Keratinocyte (primary cell): ENCODE data around the gene MED27. TPM values are rescaled to one million over a fixed set of nuclear protein-coding genes. Genes with fewer than 3 reads are reported as not detected.

ENCODE experiments used
- DNase-seq: peaks from one replicate; pipeline ENCODE4 v3.0.0-alpha.2; 2011; ENCODE audit warnings: low read depth, missing footprints, low spot score
- FAIRE-seq: peaks from 2 replicates; lab custom pipeline; 2011; peaks lifted over from hg19 to GRCh38; lab: Jason Lieb, UNC
- H2AFZ ChIP-seq: 2 replicates; pipeline ENCODE4 v1.6.0; 2012; ENCODE audit warnings: low read length, control low read depth, inconsistent platforms; ENCODE audit not compliant: control insufficient read depth
- H3K27ac ChIP-seq: 2 replicates; pipeline ENCODE4 v1.5.1; 2011; ENCODE audit warnings: low read length; ENCODE audit not compliant: control insufficient read depth, insufficient read depth
- H3K27me3 ChIP-seq: 3 replicates; pipeline ENCODE4 v1.6.0; 2011; ENCODE audit warnings: low read length; ENCODE audit not compliant: control insufficient read depth, insufficient read depth; ENCODE audit errors: extremely low read depth
- H3K36me3 ChIP-seq, 2 experiments: 2 replicates in 1 of 2; 3 replicates in 1 of 2; pipeline ENCODE4 v1.5.1; 2011; ENCODE audit warnings: low read length in 2 of 2, mild to moderate bottlenecking in 1 of 2; ENCODE audit not compliant: control insufficient read depth in 2 of 2, insufficient read depth in 2 of 2; ENCODE audit errors: extremely low read depth in 1 of 2
- H3K4me1 ChIP-seq: 3 replicates; pipeline ENCODE4 v1.5.1; 2011; ENCODE audit warnings: low read length; ENCODE audit not compliant: control insufficient read depth, insufficient read depth; ENCODE audit errors: extremely low read depth
- H3K4me2 ChIP-seq: 3 replicates; pipeline ENCODE4 v1.6.0; 2011; ENCODE audit warnings: low read depth, low read length; ENCODE audit not compliant: control insufficient read depth, insufficient read depth; ENCODE audit errors: extremely low read depth
- H3K4me3 ChIP-seq, 3 experiments: fragments of 200-600 bp in 1 of 3; sonication (generic) in 1 of 3; 2 replicates in 2 of 3; 3 replicates in 1 of 3; pipeline ENCODE4 v1.5.1; 2011 to 2016; ENCODE audit warnings: low read length in 3 of 3, mild to moderate bottlenecking in 3 of 3, control low read depth in 2 of 3, inconsistent platforms in 1 of 3, low read depth in 1 of 3, mixed read lengths in 1 of 3, mixed run types in 1 of 3, moderate library complexity in 1 of 3; ENCODE audit not compliant: control insufficient read depth in 2 of 3, insufficient read depth in 2 of 3; ENCODE audit errors: extremely low read depth in 1 of 3
- H3K79me2 ChIP-seq: 2 replicates; pipeline ENCODE4 v1.6.0; 2012; ENCODE audit warnings: low read length; ENCODE audit not compliant: control insufficient read depth, insufficient read depth
- H3K9ac ChIP-seq: 3 replicates; pipeline ENCODE4 v1.6.0; 2011; ENCODE audit warnings: low read length; ENCODE audit not compliant: control insufficient read depth, insufficient read depth; ENCODE audit errors: extremely low read depth
- H3K9me1 ChIP-seq: 3 replicates; pipeline ENCODE4 v1.6.0; 2011; ENCODE audit warnings: low read length; ENCODE audit not compliant: control insufficient read depth, insufficient read depth; ENCODE audit errors: extremely low read depth
- H3K9me3 ChIP-seq: 2 replicates; pipeline ENCODE4 v1.5.1; 2012; ENCODE audit warnings: low read depth, low read length; ENCODE audit not compliant: control insufficient read depth
- H4K20me1 ChIP-seq: 3 replicates; pipeline ENCODE4 v1.6.0; 2011; ENCODE audit warnings: low read length; ENCODE audit not compliant: control insufficient read depth, insufficient read depth; ENCODE audit errors: extremely low read depth
- EZH2 ChIP-seq: IDR thresholded peaks from one replicate; pipeline ENCODE4 v1.6.1; 2012; ENCODE audit warnings: inconsistent platforms, mild to moderate bottlenecking, low read length, moderate library complexity
- dilution Hi-C: fragments of 300-500 bp; cut with MboI; formaldehyde crosslinking; loops from one replicate; pipeline ENCODE4 v1.7.0; 2020; ENCODE audit warnings: low sequenced_read_pairs; ENCODE audit not compliant: extremely low pct_ligation_motif_present
- polyA plus RNA-seq, 5 experiments: library from polyadenylated mRNA; depleted of rRNA in 3 of 5; stranded (reverse) in 3 of 5; stranded (forward) in 1 of 5; unstranded in 1 of 5; fragments of >200 nt; gene quantifications; 1 replicate in 1 of 5; 2 replicates in 3 of 5; 3 replicates in 1 of 5; pipeline versions ENCODE4 v1.2.1 to v1.2.3, GENCODE V29; 2011 to 2012; ENCODE audit warnings: missing spikeins in 2 of 5, low read depth in 1 of 5, low replicate concordance in 1 of 5
- TF ChIP-seq, protein P1 (sequence below), 3 experiments: IDR thresholded peaks in 1 of 3; conservative IDR thresholded peaks in 1 of 3; optimal IDR thresholded peaks in 1 of 3; 2 replicates in 2 of 3; 3 replicates in 1 of 3; pipeline versions ENCODE3 to v1.5.1; 2011; ENCODE audit warnings: low read length in 3 of 3, mild to moderate bottlenecking in 3 of 3, moderate library complexity in 2 of 3, control low read depth in 1 of 3, inconsistent platforms in 1 of 3; ENCODE audit not compliant: insufficient read depth in 2 of 3; ENCODE audit errors: extremely low read depth in 1 of 3

Gene MED27
- polyA plus RNA-seq, 1 donor (not counting 4 experiments of a cell fraction or from before 2014, with no cell fraction given), result 39.0 TPM

DNA sequence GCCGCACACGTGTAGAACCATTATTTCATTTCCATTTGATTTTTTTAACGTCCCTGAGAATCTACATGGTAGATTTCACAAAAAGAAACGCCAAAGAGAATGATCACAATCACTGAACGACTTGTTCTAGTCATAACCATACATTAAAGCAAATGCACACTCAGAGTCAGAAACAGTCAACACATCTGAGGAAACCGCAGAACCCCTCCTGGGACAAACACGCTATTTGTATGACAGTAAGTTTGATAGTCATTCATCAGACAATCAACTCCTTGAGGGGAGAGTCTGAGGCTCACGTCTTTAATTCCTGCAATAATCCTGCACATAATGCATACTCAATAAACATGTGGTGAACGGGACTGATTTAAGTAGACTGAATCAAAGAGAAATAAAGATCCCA is 129.2 kb downstream of the MED27 start:
- H3K36me3 ChIP-seq, result peaks cover 0 to 2% of the 10 kb centered on the region in 2 experiments
- no peaks in the 10 kb centered on the region for H3K79me2 ChIP-seq
- H3K9me3 ChIP-seq, result no peaks in the 10 kb centered on the region
- peaks cover 5% of the 10 kb centered on the region for H4K20me1 ChIP-seq
- H3K27me3 ChIP-seq, result no peaks in the 10 kb centered on the region
- H3K4me2 ChIP-seq, result no peak overlapping the region
- TF ChIP-seq EZH2, result no peak
- TF ChIP-seq, protein P1, sequence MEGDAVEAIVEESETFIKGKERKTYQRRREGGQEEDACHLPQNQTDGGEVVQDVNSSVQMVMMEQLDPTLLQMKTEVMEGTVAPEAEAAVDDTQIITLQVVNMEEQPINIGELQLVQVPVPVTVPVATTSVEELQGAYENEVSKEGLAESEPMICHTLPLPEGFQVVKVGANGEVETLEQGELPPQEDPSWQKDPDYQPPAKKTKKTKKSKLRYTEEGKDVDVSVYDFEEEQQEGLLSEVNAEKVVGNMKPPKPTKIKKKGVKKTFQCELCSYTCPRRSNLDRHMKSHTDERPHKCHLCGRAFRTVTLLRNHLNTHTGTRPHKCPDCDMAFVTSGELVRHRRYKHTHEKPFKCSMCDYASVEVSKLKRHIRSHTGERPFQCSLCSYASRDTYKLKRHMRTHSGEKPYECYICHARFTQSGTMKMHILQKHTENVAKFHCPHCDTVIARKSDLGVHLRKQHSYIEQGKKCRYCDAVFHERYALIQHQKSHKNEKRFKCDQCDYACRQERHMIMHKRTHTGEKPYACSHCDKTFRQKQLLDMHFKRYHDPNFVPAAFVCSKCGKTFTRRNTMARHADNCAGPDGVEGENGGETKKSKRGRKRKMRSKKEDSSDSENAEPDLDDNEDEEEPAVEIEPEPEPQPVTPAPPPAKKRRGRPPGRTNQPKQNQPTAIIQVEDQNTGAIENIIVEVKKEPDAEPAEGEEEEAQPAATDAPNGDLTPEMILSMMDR (optimal IDR thresholded peaks at IDR 0.05 in 1 of 3, IDR thresholded peaks at IDR 0.05 in 1 of 3, conservative IDR thresholded peaks at IDR 0.05 in 1 of 3; ENCODE audit: extremely low read depth in 1 of 3, insufficient read depth in 2 of 3, low read length in 3 of 3), result no peak
- H3K4me3 ChIP-seq, result no peak overlapping the region
- no peak overlapping the region for H3K9ac ChIP-seq
- no peak overlapping the region for H2AFZ ChIP-seq
- H3K27ac ChIP-seq, result no peak overlapping the region
- FAIRE-seq, result no peak
- no peaks in the 10 kb centered on the region for H3K9me1 ChIP-seq
- DNase-seq, result no peak
- H3K4me1 ChIP-seq, result no peaks in the 10 kb centered on the region
- dilution Hi-C loops, result no loop called here

DNA sequence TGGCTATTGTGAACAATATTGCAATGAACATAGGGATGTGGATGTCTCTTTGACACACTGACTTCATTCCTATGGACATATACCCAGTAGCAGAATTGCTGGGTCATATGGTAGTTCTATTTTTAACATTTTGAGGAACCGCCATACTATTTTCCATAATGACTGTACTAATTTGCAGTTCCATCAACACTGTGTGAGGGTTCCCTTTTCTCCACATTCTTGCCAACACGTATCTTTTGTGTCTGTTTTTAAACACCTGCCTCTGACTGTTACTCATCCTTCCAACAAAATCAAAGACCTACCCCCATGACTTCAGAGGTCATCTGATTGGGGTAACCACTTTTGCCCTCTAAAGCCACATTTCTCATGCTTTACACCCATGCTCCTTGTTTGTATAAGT is 133.5 kb downstream of the MED27 start:
- no peak overlapping the region for H3K9ac ChIP-seq
- no peaks in the 10 kb centered on the region for H3K9me3 ChIP-seq
- H2AFZ ChIP-seq, result no peak overlapping the region
- no peaks in the 10 kb centered on the region for H3K27me3 ChIP-seq
- H3K79me2 ChIP-seq, result no peaks in the 10 kb centered on the region
- dilution Hi-C loops, result no loop called here
- FAIRE-seq (no peak), DNase-seq (no peak)
- H3K4me3 ChIP-seq, result no peak overlapping the region
- no peak for TF ChIP-seq EZH2
- TF ChIP-seq, protein P1 (optimal IDR thresholded peaks at IDR 0.05 in 1 of 3, IDR thresholded peaks at IDR 0.05 in 1 of 3, conservative IDR thresholded peaks at IDR 0.05 in 1 of 3; ENCODE audit: extremely low read depth in 1 of 3, insufficient read depth in 2 of 3, low read length in 3 of 3), result no peak
- peaks cover 0 to 2% of the 10 kb centered on the region in 2 experiments for H3K36me3 ChIP-seq
- peaks cover 2% of the 10 kb centered on the region for H4K20me1 ChIP-seq
- no peak overlapping the region for H3K4me2 ChIP-seq
- no peak overlapping the region for H3K27ac ChIP-seq
- H3K4me1 ChIP-seq, result peaks cover 11% of the 10 kb centered on the region
- H3K9me1 ChIP-seq, result no peaks in the 10 kb centered on the region
